ENCODE results near the gene SLC38A10. TPM values are rescaled to one million over a fixed set of nuclear protein-coding genes. Genes with fewer than 3 reads are reported as not detected.

Gene SLC38A10
- total RNA-seq, 1 donor from 2014 or later: 87.3 TPM

DNA sequence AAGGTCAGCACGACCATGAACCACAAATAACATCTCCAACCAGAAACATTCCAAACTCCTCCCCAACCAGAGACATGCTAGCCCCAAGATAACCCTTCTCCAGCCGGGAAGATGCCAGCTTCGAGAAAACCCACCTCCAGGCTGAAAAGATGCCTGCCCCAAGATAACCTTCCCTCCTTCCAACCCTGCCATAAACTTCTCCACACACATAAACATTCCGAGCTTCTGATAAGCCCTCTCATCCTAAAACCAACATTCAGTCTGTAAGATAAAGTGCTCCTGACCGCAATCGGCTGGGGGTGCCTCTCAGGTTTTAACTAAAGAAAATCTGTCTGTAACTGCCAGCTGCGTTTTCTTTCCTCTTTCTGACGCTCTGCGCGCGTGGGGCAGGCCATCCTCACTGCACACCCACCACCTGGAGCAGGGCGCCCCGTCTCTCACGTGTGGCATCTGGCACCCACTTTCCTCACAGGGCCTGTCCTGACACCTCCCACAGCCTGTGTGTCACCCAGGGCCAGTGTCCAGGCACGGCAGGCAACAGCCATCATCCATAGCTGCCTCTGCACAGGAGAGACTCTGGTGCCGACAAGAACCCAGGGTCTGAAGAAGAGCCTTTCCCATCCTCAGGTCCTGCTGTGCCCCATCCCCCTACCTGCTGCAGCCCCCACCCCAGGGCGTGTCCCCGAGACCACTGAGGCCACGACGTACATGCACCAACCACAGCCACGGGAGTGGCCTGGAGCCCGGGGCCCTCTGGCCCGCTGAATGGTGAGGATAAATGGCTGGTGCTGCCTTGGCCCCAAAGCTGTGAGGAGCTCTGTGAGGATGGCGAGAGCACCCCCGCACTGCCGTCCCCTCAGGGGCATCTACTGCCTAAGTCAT is 59.9 kb downstream of the SLC38A10 start:
- Histone ChIP-seq H3K27ac (no peak overlapping the region), H3K4me1 (peaks cover 17% of the 10 kb centered on the region), H3K36me3 (peaks cover 29% of the 10 kb centered on the region), H3K4me3 (no peak overlapping the region), H3K9me3 (no peaks in the 10 kb centered on the region), H3K27me3 (no peaks in the 10 kb centered on the region)
- DNase-seq (no peak), ATAC-seq (no peak)
- intact Hi-C loops (cut with DNase I): no loop called here
- TF ChIP-seq, protein P1, sequence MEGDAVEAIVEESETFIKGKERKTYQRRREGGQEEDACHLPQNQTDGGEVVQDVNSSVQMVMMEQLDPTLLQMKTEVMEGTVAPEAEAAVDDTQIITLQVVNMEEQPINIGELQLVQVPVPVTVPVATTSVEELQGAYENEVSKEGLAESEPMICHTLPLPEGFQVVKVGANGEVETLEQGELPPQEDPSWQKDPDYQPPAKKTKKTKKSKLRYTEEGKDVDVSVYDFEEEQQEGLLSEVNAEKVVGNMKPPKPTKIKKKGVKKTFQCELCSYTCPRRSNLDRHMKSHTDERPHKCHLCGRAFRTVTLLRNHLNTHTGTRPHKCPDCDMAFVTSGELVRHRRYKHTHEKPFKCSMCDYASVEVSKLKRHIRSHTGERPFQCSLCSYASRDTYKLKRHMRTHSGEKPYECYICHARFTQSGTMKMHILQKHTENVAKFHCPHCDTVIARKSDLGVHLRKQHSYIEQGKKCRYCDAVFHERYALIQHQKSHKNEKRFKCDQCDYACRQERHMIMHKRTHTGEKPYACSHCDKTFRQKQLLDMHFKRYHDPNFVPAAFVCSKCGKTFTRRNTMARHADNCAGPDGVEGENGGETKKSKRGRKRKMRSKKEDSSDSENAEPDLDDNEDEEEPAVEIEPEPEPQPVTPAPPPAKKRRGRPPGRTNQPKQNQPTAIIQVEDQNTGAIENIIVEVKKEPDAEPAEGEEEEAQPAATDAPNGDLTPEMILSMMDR (IDR thresholded peaks at IDR 0.05): no peak

DNA sequence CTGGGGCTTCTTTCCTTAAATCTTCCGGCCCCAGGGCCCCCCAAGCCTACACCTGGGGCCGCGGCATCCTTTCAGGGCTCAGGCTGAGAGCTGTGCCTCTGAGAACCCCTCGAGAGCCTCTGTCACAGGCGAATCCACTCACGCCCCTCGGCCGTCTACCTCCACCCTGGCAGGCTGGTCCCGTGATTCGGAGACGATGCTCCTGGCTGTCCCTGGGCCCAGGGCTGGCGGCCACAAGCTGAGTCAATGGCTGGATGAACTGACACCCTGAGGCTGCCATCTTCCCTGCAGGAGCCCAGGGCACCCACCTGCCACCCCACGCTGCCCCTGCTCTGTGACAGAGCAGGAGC is 60.6 kb downstream of the SLC38A10 start:
- DNase-seq: no peak
- intact Hi-C loops (cut with DNase I): no loop called here
- H3K36me3 ChIP-seq: peaks cover 36% of the 10 kb centered on the region

DNA sequence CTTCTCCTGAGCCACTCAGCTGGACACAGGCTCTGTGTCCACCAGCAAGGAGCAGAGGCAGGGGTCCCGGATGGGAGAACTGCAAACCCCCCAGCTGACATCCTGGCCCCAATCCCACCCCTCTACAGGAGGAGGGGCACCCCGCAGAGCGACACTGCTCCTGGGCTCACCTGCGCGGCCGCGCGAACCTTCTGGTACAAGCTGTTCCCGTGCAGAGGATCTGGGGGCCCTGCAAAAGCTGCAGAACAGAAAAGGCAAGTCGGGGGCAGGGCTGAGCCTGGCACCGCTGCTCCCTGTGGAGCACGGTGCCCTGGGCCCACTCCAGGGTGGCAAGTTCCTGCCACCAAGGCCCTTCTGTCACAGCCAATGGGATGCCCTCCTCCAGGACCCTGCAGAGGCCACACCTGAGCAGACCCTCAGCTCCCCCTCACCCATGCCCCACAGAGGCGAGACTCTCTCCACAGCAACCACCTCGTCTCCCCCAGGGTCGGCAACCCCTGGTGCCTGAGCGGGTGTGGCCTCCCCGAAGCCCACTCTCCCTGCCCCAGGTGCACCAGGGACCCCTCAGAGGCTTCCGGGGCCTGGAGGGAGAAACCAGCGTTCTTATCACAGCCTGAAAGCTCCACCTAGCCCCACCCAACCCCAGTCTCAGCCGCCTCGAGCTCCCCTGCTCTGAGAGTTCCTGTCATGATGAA is 61.1 kb downstream of the SLC38A10 start:
- Histone ChIP-seq H3K9me3 (no peaks in the 10 kb centered on the region), H3K4me1 (peaks cover 13% of the 10 kb centered on the region), H3K4me3 (no peak overlapping the region), H3K27ac (no peak overlapping the region), H3K36me3 (peaks cover 39% of the 10 kb centered on the region), H3K27me3 (no peaks in the 10 kb centered on the region)
- no peak for ATAC-seq
- intact Hi-C loops (cut with DNase I): no loop called here
- TF ChIP-seq, protein P1 (IDR thresholded peaks at IDR 0.05): no peak
- no peak for DNase-seq

More for the DNA sequence above, 60.6 kb downstream of the SLC38A10 start:
- TF ChIP-seq, protein P1 (IDR thresholded peaks at IDR 0.05): no peak
- Histone ChIP-seq H3K27me3 (no peaks in the 10 kb centered on the region), H3K4me3 (no peak overlapping the region), H3K27ac (no peak overlapping the region), H3K9me3 (no peaks in the 10 kb centered on the region), H3K4me1 (peaks cover 13% of the 10 kb centered on the region)
- no peak for ATAC-seq

- DNase-seq (no peak), ATAC-seq (no peak)
- Histone ChIP-seq H3K4me3 (no peak overlapping the region), H3K9me3 (no peaks in the 10 kb centered on the region), H3K27ac (no peak overlapping the region), H3K27me3 (no peaks in the 10 kb centered on the region), H3K4me1 (peaks cover 13% of the 10 kb centered on the region), H3K36me3 (peaks cover 39% of the 10 kb centered on the region)
- TF ChIP-seq, protein P1 (IDR thresholded peaks at IDR 0.05): no peak
- intact Hi-C loops (cut with DNase I): no loop called here
These were observed 61.8 kb downstream of the SLC38A10 start for GRCh38 chr17:81233316-81233715.

- Histone ChIP-seq H3K36me3 (peaks cover 39% of the 10 kb centered on the region), H3K4me1 (peaks cover 8% of the 10 kb centered on the region), H3K9me3 (no peaks in the 10 kb centered on the region), H3K27ac (no peak overlapping the region), H3K27me3 (no peaks in the 10 kb centered on the region), H3K4me3 (no peak overlapping the region)
- no peak for DNase-seq
- TF ChIP-seq, protein P1 (IDR thresholded peaks at IDR 0.05): no peak
- ATAC-seq: no peak
- intact Hi-C loops (cut with DNase I): no loop called here
These were observed 62.4 kb downstream of the SLC38A10 start for GRCh38 chr17:81232616-81233241.

Measured in upper lobe of right lung (tissue), 1 donor.